IMR-90 (cell line): ENCODE results near the gene PUS7L. TPM values are rescaled to one million over a fixed set of nuclear protein-coding genes. Genes with fewer than 3 reads are reported as not detected.

ENCODE experiments used
- ATAC-seq: fragments of 200-7000 bp; cut with Tn5 transposase; 2 replicates; pipeline ENCODE4 v1.9.1; 2020; ENCODE audit warnings: low read depth, mild to moderate bottlenecking, moderate library complexity
- BruUV-seq: library from RNA; stranded (reverse); fragments of 400-500 nt; replicated peaks from 2 replicates; lab custom pipeline; 2021; lab: Mats Ljungman, UMichigan
- CTCF ChIA-PET: fragments of 300-600 bp; formaldehyde crosslinking; extraction: SDS; loops from one replicate; lab custom pipeline; 2021; ENCODE audit warnings: antibody characterized with exemption; lab: Yijun Ruan, JAX
- POLR2A ChIA-PET: fragments of 300-600 bp; sonication (Branson Sonifier 250); formaldehyde crosslinking; loops from one replicate; lab custom pipeline; 2022; ENCODE audit warnings: antibody characterized with exemption; ENCODE audit not compliant: unreplicated experiment; lab: Charles Lee
- DNase-seq: peaks from one replicate; pipeline ENCODE4 v3.0.0; 2013
- H2AFZ ChIP-seq: replicated peaks from 2 replicates; pipeline ENCODE3; 2013; ENCODE audit warnings: low read length, mild to moderate bottlenecking; ENCODE audit not compliant: poor library complexity
- H2AK5ac ChIP-seq: 2 replicates; pipeline ENCODE4 v1.6.1; 2013; ENCODE audit warnings: low read depth, low read length, inconsistent platforms
- H2AK9ac ChIP-seq: replicated peaks from 2 replicates; pipeline ENCODE3; 2013; ENCODE audit warnings: mild to moderate bottlenecking, low read depth, low read length, moderate library complexity; ENCODE audit not compliant: poor library complexity
- H2BK120ac ChIP-seq: 2 replicates; pipeline ENCODE4 v1.6.1; 2013; ENCODE audit warnings: low read depth, low read length, inconsistent platforms
- H2BK15ac ChIP-seq: 3 replicates; pipeline ENCODE4 v1.6.1; 2013; ENCODE audit warnings: low read depth, low read length, inconsistent platforms
- H2BK20ac ChIP-seq: 2 replicates; pipeline ENCODE4 v1.6.1; 2013; ENCODE audit warnings: low read depth, mild to moderate bottlenecking, inconsistent platforms, low read length, moderate library complexity
- H2BK5ac ChIP-seq: 2 replicates; pipeline ENCODE4 v1.6.1; 2013; ENCODE audit warnings: mild to moderate bottlenecking, low read depth, low read length, inconsistent platforms; ENCODE audit not compliant: poor library complexity, severe bottlenecking
- H3K14ac ChIP-seq: replicated peaks from 2 replicates; pipeline ENCODE4 v1.6.1; 2013; ENCODE audit warnings: low read depth, low read length, inconsistent platforms
- H3K18ac ChIP-seq: 2 replicates; pipeline ENCODE4 v1.6.1; 2013; ENCODE audit warnings: low read depth, low read length, control low read depth
- H3K23ac ChIP-seq: 2 replicates; pipeline ENCODE4 v1.6.1; 2013; ENCODE audit warnings: low read depth, low read length, inconsistent platforms
- H3K27ac ChIP-seq: 2 replicates; pipeline ENCODE4 v1.5.1; 2013; ENCODE audit warnings: mild to moderate bottlenecking, control low read depth, low read length; ENCODE audit not compliant: insufficient read depth
- H3K27me3 ChIP-seq: 2 replicates; pipeline ENCODE4 v1.6.1; 2013; ENCODE audit warnings: low read length; ENCODE audit not compliant: control insufficient read depth, insufficient read depth
- H3K36me3 ChIP-seq: 2 replicates; pipeline ENCODE4 v1.6.1; 2013; ENCODE audit warnings: low read length, mixed read lengths; ENCODE audit not compliant: control insufficient read depth, insufficient read depth
- H3K4ac ChIP-seq: 2 replicates; pipeline ENCODE4 v1.6.1; 2013; ENCODE audit warnings: low read depth, low read length, inconsistent platforms
- H3K4me1 ChIP-seq: 2 replicates; pipeline ENCODE4 v1.6.1; 2013; ENCODE audit warnings: low read length, mixed read lengths; ENCODE audit not compliant: control insufficient read depth, insufficient read depth
- H3K4me2 ChIP-seq: 2 replicates; pipeline ENCODE4 v1.6.1; 2013; ENCODE audit warnings: low read depth, mild to moderate bottlenecking, control low read depth, low read length, moderate library complexity
- H3K4me3 ChIP-seq: 2 replicates; pipeline ENCODE4 v1.5.1; 2013; ENCODE audit warnings: low read depth, mild to moderate bottlenecking, control low read depth, low read length, moderate library complexity; ENCODE audit not compliant: insufficient read depth
- H3K56ac ChIP-seq: 2 replicates; pipeline ENCODE4 v1.6.1; 2013; ENCODE audit warnings: low read length, inconsistent platforms; ENCODE audit not compliant: insufficient read depth; ENCODE audit errors: extremely low read depth
- H3K79me1 ChIP-seq, 2 experiments: 2 replicates each; pipeline ENCODE4 v1.6.1; 2013; ENCODE audit warnings: low read length in 2 of 2, inconsistent platforms in 1 of 2, low read depth in 1 of 2
- H3K9ac ChIP-seq: 2 replicates; pipeline ENCODE4 v1.6.1; 2013; ENCODE audit warnings: low read depth, low read length, control low read depth
- H3K9me1 ChIP-seq: 2 replicates; pipeline ENCODE4 v1.6.1; 2013; ENCODE audit warnings: low read length, inconsistent platforms; ENCODE audit not compliant: insufficient read depth
- H3K9me3 ChIP-seq: 2 replicates; pipeline ENCODE4 v1.6.1; 2013; ENCODE audit warnings: low read length; ENCODE audit not compliant: control insufficient read depth, insufficient read depth
- H4K20me1 ChIP-seq: 2 replicates; pipeline ENCODE4 v1.6.1; 2013; ENCODE audit warnings: low read length, inconsistent platforms; ENCODE audit not compliant: insufficient read depth
- H4K5ac ChIP-seq: 2 replicates; pipeline ENCODE4 v1.6.1; 2013; ENCODE audit warnings: mild to moderate bottlenecking, low read depth, low read length, control low read depth
- H4K8ac ChIP-seq, 2 experiments: 2 replicates each; pipeline ENCODE4 v1.6.1; 2013; ENCODE audit warnings: low read depth in 2 of 2, low read length in 2 of 2, control low read depth in 1 of 2, inconsistent platforms in 1 of 2
- H4K91ac ChIP-seq: 2 replicates; pipeline ENCODE4 v1.6.1; 2013; ENCODE audit warnings: low read depth, low read length, inconsistent platforms; ENCODE audit not compliant: insufficient read depth
- RAD21 ChIP-seq: IDR thresholded peaks from 2 replicates; pipeline ENCODE4 v1.6.1; 2012; ENCODE audit warnings: low read length, improper control_type of control experiment
- WGBS, 2 experiments: methylation state at CpG; one replicate each; pipeline versions ENCODE4 v1.1.5 to v1.1.7; 2013; ENCODE audit warnings: missing lambda C conversion rate in 2 of 2; ENCODE audit not compliant: insufficient read length in 1 of 2; ENCODE audit errors: extremely low coverage in 2 of 2; 5-methylcytosine and 5-hydroxymethylcytosine counted together
- dilution Hi-C: fragments of 300-500 bp; cut with HindIII; formaldehyde crosslinking; loops from one replicate; pipeline ENCODE4 v1.14.3; 2018; ENCODE audit warnings: low sequenced_read_pairs; ENCODE audit not compliant: unreplicated experiment
- in situ Hi-C: fragments of 300-500 bp; cut with MboI; formaldehyde crosslinking; loops from 3 replicates; pipeline ENCODE4 v1.14.3; 2019; ENCODE audit warnings: low sequenced_read_pairs, inconsistent platforms, mixed read lengths
- intact Hi-C: fragments of 100-400 bp; cut with micrococcal nuclease; formaldehyde crosslinking; loops from 2 replicates; pipeline ENCODE4 v1.10.0; 2022
- polyA plus RNA-seq, 3 experiments: library from polyadenylated mRNA; depleted of rRNA; stranded (reverse); fragments of >200 nt; gene quantifications; 2 replicates each; pipeline ENCODE4 v1.2.3, GENCODE V29; 2012; ENCODE audit warnings: low replicate concordance in 1 of 3
- total RNA-seq: library from RNA; depleted of rRNA; stranded (reverse); fragments of >200 nt; gene quantifications from 2 replicates; pipeline ENCODE4 v1.2.3, GENCODE V29; 2012

Gene PUS7L
- total and polyA plus RNA-seq, 2 of the 4 experiments (the other 2 are of a cell fraction) = 5.1 to 44.8 TPM

- BruUV-seq = no TSS peak
- H3K56ac ChIP-seq = no peak overlapping the region
- no peak overlapping the region for H3K9ac ChIP-seq
- no peak overlapping the region for H3K14ac ChIP-seq
- no peak overlapping the region for H3K4me2 ChIP-seq
- H3K9me3 ChIP-seq = no peaks in the 10 kb centered on the region
- H3K9me1 ChIP-seq = no peaks in the 10 kb centered on the region
- ChIA-PET POLR2A (no interaction called here), CTCF (no interaction called here)
- WGBS, 2 experiments = 100% methylated on average over 1 of the region's 4 CpGs; no CpG with 5 or more reads in 1 of the 2 experiments
- no peak overlapping the region for H2BK5ac ChIP-seq
- no peak overlapping the region for H3K18ac ChIP-seq
- no peak for TF ChIP-seq RAD21
- H2AFZ ChIP-seq = no peak overlapping the region
- H4K8ac ChIP-seq = no peak overlapping the region
- intact Hi-C loops (loop anchor here (5.0 kb wide), 1 partner anchor 283 kb away; no protein-coding TSS in a partner anchor), dilution Hi-C loops (no loop called here), in situ Hi-C loops (no loop called here)
- no peak overlapping the region for H4K5ac ChIP-seq
- H2AK9ac ChIP-seq = no peak overlapping the region
- H2BK20ac ChIP-seq = no peak overlapping the region
- peaks cover 2% of the 10 kb centered on the region; the same call in 1 of the 2 replicates for H3K36me3 ChIP-seq
- H3K27me3 ChIP-seq = no peaks in the 10 kb centered on the region
- no peak overlapping the region for H3K4me3 ChIP-seq
- no peak overlapping the region for H3K4ac ChIP-seq
- no peak overlapping the region for H2AK5ac ChIP-seq
- H2BK15ac ChIP-seq = no peak overlapping the region
- no peak for DNase-seq
- H3K79me1 ChIP-seq = no peaks in the 10 kb centered on the region
- no peak overlapping the region for H3K23ac ChIP-seq
- no peaks in the 10 kb centered on the region for H3K4me1 ChIP-seq
- no peaks in the 10 kb centered on the region for H4K20me1 ChIP-seq
- ATAC-seq = no peak
- H4K91ac ChIP-seq = no peak overlapping the region
- no peak overlapping the region for H3K27ac ChIP-seq
- no peak overlapping the region for H2BK120ac ChIP-seq
These were observed 28.3 kb downstream of the PUS7L start for GRCh38 chr12:43730283-43730682.
